Keratinocyte (primary cell): Measurements from ENCODE around the gene GRM1. TPM values are rescaled to one million over a fixed set of nuclear protein-coding genes. Genes with fewer than 3 reads are reported as not detected.

Experiments
- DNase-seq: peaks from one replicate; pipeline ENCODE4 v3.0.0-alpha.2; 2011; ENCODE audit warnings: low read depth, missing footprints, low spot score
- FAIRE-seq: peaks from 2 replicates; lab custom pipeline; 2011; peaks lifted over from hg19 to GRCh38; lab: Jason Lieb, UNC
- H2AFZ ChIP-seq: 2 replicates; pipeline ENCODE4 v1.6.0; 2012; ENCODE audit warnings: low read length, control low read depth, inconsistent platforms; ENCODE audit not compliant: control insufficient read depth
- H3K27ac ChIP-seq: 2 replicates; pipeline ENCODE4 v1.5.1; 2011; ENCODE audit warnings: low read length; ENCODE audit not compliant: control insufficient read depth, insufficient read depth
- H3K27me3 ChIP-seq: 3 replicates; pipeline ENCODE4 v1.6.0; 2011; ENCODE audit warnings: low read length; ENCODE audit not compliant: control insufficient read depth, insufficient read depth; ENCODE audit errors: extremely low read depth
- H3K36me3 ChIP-seq, 2 experiments: 2 replicates in 1 of 2; 3 replicates in 1 of 2; pipeline ENCODE4 v1.5.1; 2011; ENCODE audit warnings: low read length in 2 of 2, mild to moderate bottlenecking in 1 of 2; ENCODE audit not compliant: control insufficient read depth in 2 of 2, insufficient read depth in 2 of 2; ENCODE audit errors: extremely low read depth in 1 of 2
- H3K4me1 ChIP-seq: 3 replicates; pipeline ENCODE4 v1.5.1; 2011; ENCODE audit warnings: low read length; ENCODE audit not compliant: control insufficient read depth, insufficient read depth; ENCODE audit errors: extremely low read depth
- H3K4me2 ChIP-seq: 3 replicates; pipeline ENCODE4 v1.6.0; 2011; ENCODE audit warnings: low read depth, low read length; ENCODE audit not compliant: control insufficient read depth, insufficient read depth; ENCODE audit errors: extremely low read depth
- H3K4me3 ChIP-seq, 3 experiments: fragments of 200-600 bp in 1 of 3; sonication (generic) in 1 of 3; 2 replicates in 2 of 3; 3 replicates in 1 of 3; pipeline ENCODE4 v1.5.1; 2011 to 2016; ENCODE audit warnings: low read length in 3 of 3, mild to moderate bottlenecking in 3 of 3, control low read depth in 2 of 3, inconsistent platforms in 1 of 3, low read depth in 1 of 3, mixed read lengths in 1 of 3, mixed run types in 1 of 3, moderate library complexity in 1 of 3; ENCODE audit not compliant: control insufficient read depth in 2 of 3, insufficient read depth in 2 of 3; ENCODE audit errors: extremely low read depth in 1 of 3
- H3K79me2 ChIP-seq: 2 replicates; pipeline ENCODE4 v1.6.0; 2012; ENCODE audit warnings: low read length; ENCODE audit not compliant: control insufficient read depth, insufficient read depth
- H3K9ac ChIP-seq: 3 replicates; pipeline ENCODE4 v1.6.0; 2011; ENCODE audit warnings: low read length; ENCODE audit not compliant: control insufficient read depth, insufficient read depth; ENCODE audit errors: extremely low read depth
- H3K9me1 ChIP-seq: 3 replicates; pipeline ENCODE4 v1.6.0; 2011; ENCODE audit warnings: low read length; ENCODE audit not compliant: control insufficient read depth, insufficient read depth; ENCODE audit errors: extremely low read depth
- H3K9me3 ChIP-seq: 2 replicates; pipeline ENCODE4 v1.5.1; 2012; ENCODE audit warnings: low read depth, low read length; ENCODE audit not compliant: control insufficient read depth
- H4K20me1 ChIP-seq: 3 replicates; pipeline ENCODE4 v1.6.0; 2011; ENCODE audit warnings: low read length; ENCODE audit not compliant: control insufficient read depth, insufficient read depth; ENCODE audit errors: extremely low read depth
- CTCF ChIP-seq, 3 experiments: IDR thresholded peaks in 1 of 3; conservative IDR thresholded peaks in 1 of 3; optimal IDR thresholded peaks in 1 of 3; 2 replicates in 2 of 3; 3 replicates in 1 of 3; pipeline versions ENCODE3 to v1.5.1; 2011; ENCODE audit warnings: low read length in 3 of 3, mild to moderate bottlenecking in 3 of 3, moderate library complexity in 2 of 3, control low read depth in 1 of 3, inconsistent platforms in 1 of 3; ENCODE audit not compliant: insufficient read depth in 2 of 3; ENCODE audit errors: extremely low read depth in 1 of 3
- EZH2 ChIP-seq: IDR thresholded peaks from one replicate; pipeline ENCODE4 v1.6.1; 2012; ENCODE audit warnings: inconsistent platforms, mild to moderate bottlenecking, low read length, moderate library complexity
- dilution Hi-C: fragments of 300-500 bp; cut with MboI; formaldehyde crosslinking; loops from one replicate; pipeline ENCODE4 v1.7.0; 2020; ENCODE audit warnings: low sequenced_read_pairs; ENCODE audit not compliant: extremely low pct_ligation_motif_present
- polyA plus RNA-seq, 5 experiments: library from polyadenylated mRNA; depleted of rRNA in 3 of 5; stranded (reverse) in 3 of 5; stranded (forward) in 1 of 5; unstranded in 1 of 5; fragments of >200 nt; gene quantifications; 1 replicate in 1 of 5; 2 replicates in 3 of 5; 3 replicates in 1 of 5; pipeline versions ENCODE4 v1.2.1 to v1.2.3, GENCODE V29; 2011 to 2012; ENCODE audit warnings: missing spikeins in 2 of 5, low read depth in 1 of 5, low replicate concordance in 1 of 5

The GRM1 gene
- polyA plus RNA-seq, 1 donor (not counting 4 experiments of a cell fraction or from before 2014, with no cell fraction given) = not detected

GRCh38 chr6:146369866-146370265, 341.0 kb downstream of the GRM1 start:
- H3K9ac ChIP-seq = no peak overlapping the region
- DNase-seq = no peak
- dilution Hi-C loops = no loop called here
- H3K4me2 ChIP-seq = no peak overlapping the region
- no peaks in the 10 kb centered on the region for H3K79me2 ChIP-seq
- H3K9me3 ChIP-seq = no peaks in the 10 kb centered on the region
- H3K4me1 ChIP-seq = peaks cover 4% of the 10 kb centered on the region
- H4K20me1 ChIP-seq = no peaks in the 10 kb centered on the region
- no peak overlapping the region for H3K27ac ChIP-seq
- H3K4me3 ChIP-seq = no peak overlapping the region
- H2AFZ ChIP-seq = no peak overlapping the region
- no peak for TF ChIP-seq CTCF (optimal IDR thresholded peaks at IDR 0.05 in 1 of 3, IDR thresholded peaks at IDR 0.05 in 1 of 3, conservative IDR thresholded peaks at IDR 0.05 in 1 of 3; ENCODE audit: extremely low read depth in 1 of 3, insufficient read depth in 2 of 3, low read length in 3 of 3)
- TF ChIP-seq EZH2 = no peak
- FAIRE-seq = no peak
- H3K27me3 ChIP-seq = no peaks in the 10 kb centered on the region
- H3K9me1 ChIP-seq = no peaks in the 10 kb centered on the region
- H3K36me3 ChIP-seq = no peaks in the 10 kb centered on the region

DNA sequence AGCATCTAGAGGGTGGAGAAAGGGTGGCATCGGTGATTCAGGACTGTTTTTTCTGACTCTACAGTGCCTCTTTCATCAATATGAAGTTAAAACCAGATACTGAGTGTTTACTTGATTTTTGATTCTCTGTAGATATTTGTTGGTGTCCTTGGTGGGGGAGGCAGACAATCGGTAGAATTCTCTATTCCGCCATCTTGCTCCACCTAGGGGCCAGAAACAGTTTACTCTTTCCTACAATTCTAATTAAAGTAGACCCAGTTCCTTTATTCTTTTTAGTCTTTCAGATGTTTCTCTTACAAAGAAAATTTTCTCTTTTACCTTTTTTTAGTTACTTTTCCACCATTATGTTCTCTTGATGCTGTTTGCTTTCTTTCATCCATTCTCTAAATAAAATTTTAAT, 352.6 kb downstream of the GRM1 start:
- TF ChIP-seq EZH2 (no peak), CTCF (optimal IDR thresholded peaks at IDR 0.05 in 1 of 3, IDR thresholded peaks at IDR 0.05 in 1 of 3, conservative IDR thresholded peaks at IDR 0.05 in 1 of 3; ENCODE audit: extremely low read depth in 1 of 3, insufficient read depth in 2 of 3, low read length in 3 of 3) (no peak)
- Histone ChIP-seq H3K4me2 (no peak overlapping the region), H3K27ac (no peak overlapping the region), H3K36me3 (no peaks in the 10 kb centered on the region), H3K9ac (no peak overlapping the region), H3K4me1 (no peaks in the 10 kb centered on the region), H3K27me3 (no peaks in the 10 kb centered on the region), H3K9me1 (no peaks in the 10 kb centered on the region), H3K79me2 (no peaks in the 10 kb centered on the region), H4K20me1 (no peaks in the 10 kb centered on the region), H3K9me3 (no peaks in the 10 kb centered on the region), H3K4me3 (no peak overlapping the region), H2AFZ (no peak overlapping the region)
- dilution Hi-C loops = no loop called here
- FAIRE-seq (no peak), DNase-seq (no peak)
